ENCODE results near the gene MAGEB10.

GRCh38 chrX:27765718-27766117 is 42.1 kb upstream of the MAGEB10 start:
- TF ChIP-seq CTCF (IDR thresholded peaks at IDR 0.05) = no peak
- TF ChIP-seq POLR2A (IDR thresholded peaks at IDR 0.05) = no peak
- TF ChIP-seq POLR2AphosphoS5 (IDR thresholded peaks at IDR 0.05; ENCODE audit: insufficient read depth in 1 of 2, low read depth in 1 of 2) = no peak
